Ovary (tissue), 3 donors: ENCODE data around the gene CSTF1.
A peak's percentile ranks its signal among the peaks of the same experiment; 100 is the strongest.

ENCODE experiments used
- CTCF ChIP-seq, 3 donors: fragments of 450-650 bp in 2 of 3; fragments of 200-600 bp in 1 of 3; IDR thresholded peaks; one replicate each; pipeline versions ENCODE4 v1.5.1 to v1.8.0; 2016 to 2022; ENCODE audit warnings: antibody characterized with exemption in 3 of 3, mild to moderate bottlenecking in 1 of 3
- POLR2A ChIP-seq: fragments of 450-650 bp; IDR thresholded peaks from one replicate; pipeline ENCODE4 v1.6.1; 2017; ENCODE audit warnings: antibody characterized with exemption, mild to moderate bottlenecking, moderate library complexity
- donor health status: DM: no; HTN: no; CAD: no.

DNA sequence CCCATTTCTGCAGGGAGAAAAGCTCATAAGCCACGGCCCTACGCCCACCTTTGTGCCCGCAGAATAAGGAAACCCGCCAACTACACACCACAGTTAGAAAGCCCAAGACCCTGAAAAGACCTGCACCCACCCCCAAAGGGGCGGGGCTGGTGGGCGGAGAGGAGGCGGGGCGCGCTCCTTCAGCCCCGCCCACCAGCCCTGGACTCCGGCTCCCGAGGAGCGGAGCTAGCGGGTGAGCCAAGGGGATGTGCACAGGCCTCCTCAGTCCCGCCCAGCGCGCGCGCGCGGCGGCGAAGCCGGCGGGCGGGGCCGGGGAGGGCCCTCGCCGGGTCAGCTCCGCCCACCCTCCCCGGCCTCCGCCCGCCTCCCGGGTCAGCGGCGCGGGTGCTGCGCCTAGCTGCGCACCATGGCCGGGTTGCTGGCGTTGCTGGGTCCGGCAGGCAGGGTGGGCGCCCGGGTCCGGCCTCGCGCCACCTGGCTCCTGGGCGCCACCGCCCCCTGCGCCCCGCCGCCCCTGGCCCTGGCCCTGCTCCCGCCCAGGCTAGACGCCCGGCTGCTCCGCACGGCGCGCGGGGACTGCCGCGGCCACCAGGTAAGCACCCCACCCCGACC lies 33.7 kb upstream of the CSTF1 start, which contains the start of gene FAM210B:
- TF ChIP-seq CTCF (IDR thresholded peaks at IDR 0.05) (no peak), POLR2A (peak; percentile 47)
